Fibroblast of lung (primary cell): ENCODE measurements around the gene FRMPD2.

Experiments
- CTCF ChIP-seq, 2 donors: IDR thresholded peaks in 1 of 2; conservative IDR thresholded peaks in 1 of 2; 1 replicate in 1 of 2; 2 replicates in 1 of 2; pipeline ENCODE4 v1.5.1; 2011 to 2012; ENCODE audit warnings: low read length in 2 of 2, control low read depth in 1 of 2, inconsistent platforms in 1 of 2, low read depth in 1 of 2, mild to moderate bottlenecking in 1 of 2
- EZH2 ChIP-seq: IDR thresholded peaks from 2 replicates; pipeline ENCODE4 v1.5.1; 2012; ENCODE audit warnings: low read length, control low read depth, mild to moderate bottlenecking; ENCODE audit errors: missing control alignments

GRCh38 chr10:48322017-48322416 lies 47.5 kb upstream of the FRMPD2 start:
- no peak for TF ChIP-seq CTCF (conservative IDR thresholded peaks at IDR 0.05 in 1 of 2, IDR thresholded peaks at IDR 0.05 in 1 of 2; ENCODE audit: low read depth in 1 of 2, low read length in 2 of 2)
- no peak for TF ChIP-seq EZH2
